Adipocyte (in vitro differentiated cells): ENCODE measurements around the gene SPACA4.
A peak's percentile ranks its signal among the peaks of the same experiment; 100 is the strongest.

Experiments
- DNase-seq: peaks from one replicate; pipeline ENCODE4 v3.0.0-alpha.2; 2015; ENCODE audit warnings: low read depth
- H3K27me3 ChIP-seq: replicated peaks from 2 replicates; pipeline ENCODE4 v1.7.0; 2013; ENCODE audit warnings: mild to moderate bottlenecking, low read length, moderate library complexity; ENCODE audit not compliant: control insufficient read depth, insufficient read depth
- H3K36me3 ChIP-seq: 2 replicates; pipeline ENCODE4 v1.7.0; 2013; ENCODE audit warnings: low read length, mild to moderate bottlenecking, moderate library complexity; ENCODE audit not compliant: control insufficient read depth, insufficient read depth, severe bottlenecking
- H3K4me1 ChIP-seq: 2 replicates; pipeline ENCODE4 v1.7.0; 2013; ENCODE audit warnings: mild to moderate bottlenecking, low read length, moderate library complexity; ENCODE audit not compliant: control insufficient read depth, insufficient read depth
- H3K4me3 ChIP-seq: 2 replicates; pipeline ENCODE4 v1.7.0; 2013; ENCODE audit warnings: mild to moderate bottlenecking, low read length, moderate library complexity
- H3K9ac ChIP-seq: 2 replicates; pipeline ENCODE4 v1.7.0; 2013; ENCODE audit warnings: mild to moderate bottlenecking, low read length, moderate library complexity
- H3K9me3 ChIP-seq: 2 replicates; pipeline ENCODE4 v1.7.0; 2013; ENCODE audit warnings: mild to moderate bottlenecking, low read length, moderate library complexity; ENCODE audit not compliant: control insufficient read depth

Gene SPACA4

DNA sequence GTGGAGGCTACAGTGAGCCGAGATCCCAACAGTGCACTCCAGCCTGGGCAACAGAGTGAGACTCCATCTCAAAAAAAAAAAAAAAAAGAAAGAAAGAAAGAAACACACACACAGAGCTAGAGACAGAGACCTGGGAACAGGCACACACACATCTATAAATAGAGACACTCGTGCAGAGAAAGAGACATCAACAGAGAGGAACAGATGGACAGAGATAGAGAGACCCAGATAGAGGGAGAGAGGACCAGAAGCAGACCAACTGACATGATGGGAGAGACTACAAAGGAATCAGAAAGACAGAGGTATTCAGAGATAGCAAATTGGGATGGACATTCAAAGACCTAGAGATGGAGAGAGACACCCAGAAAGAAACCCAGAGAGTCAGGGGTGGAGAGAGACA lies 41.6 kb downstream of the SPACA4 start:
- Histone ChIP-seq H3K36me3 (no peaks in the 10 kb centered on the region), H3K27me3 (peaks cover 11% of the 10 kb centered on the region), H3K4me1 (peaks cover 18% of the 10 kb centered on the region), H3K9ac (no peak overlapping the region), H3K4me3 (no peak overlapping the region), H3K9me3 (no peaks in the 10 kb centered on the region)
- no peak for DNase-seq

- no peak overlapping the region for H3K4me3 ChIP-seq
- peaks cover 10% of the 10 kb centered on the region for H3K27me3 ChIP-seq
- H3K9ac ChIP-seq = no peak overlapping the region
- H3K4me1 ChIP-seq = peaks cover 3% of the 10 kb centered on the region
- no peak for DNase-seq
- H3K36me3 ChIP-seq = no peaks in the 10 kb centered on the region
- H3K9me3 ChIP-seq = no peaks in the 10 kb centered on the region
These were observed 44.6 kb downstream of the SPACA4 start for GRCh38 chr19:48650974-48651682.

GRCh38 chr19:48651683-48652048 lies 45.1 kb downstream of the SPACA4 start:
- Histone ChIP-seq H3K4me1 (peaks cover 3% of the 10 kb centered on the region), H3K36me3 (no peaks in the 10 kb centered on the region), H3K4me3 (no peak overlapping the region), H3K9me3 (no peaks in the 10 kb centered on the region), H3K27me3 (peaks cover 10% of the 10 kb centered on the region), H3K9ac (no peak overlapping the region)
- DNase-seq = no peak

DNA sequence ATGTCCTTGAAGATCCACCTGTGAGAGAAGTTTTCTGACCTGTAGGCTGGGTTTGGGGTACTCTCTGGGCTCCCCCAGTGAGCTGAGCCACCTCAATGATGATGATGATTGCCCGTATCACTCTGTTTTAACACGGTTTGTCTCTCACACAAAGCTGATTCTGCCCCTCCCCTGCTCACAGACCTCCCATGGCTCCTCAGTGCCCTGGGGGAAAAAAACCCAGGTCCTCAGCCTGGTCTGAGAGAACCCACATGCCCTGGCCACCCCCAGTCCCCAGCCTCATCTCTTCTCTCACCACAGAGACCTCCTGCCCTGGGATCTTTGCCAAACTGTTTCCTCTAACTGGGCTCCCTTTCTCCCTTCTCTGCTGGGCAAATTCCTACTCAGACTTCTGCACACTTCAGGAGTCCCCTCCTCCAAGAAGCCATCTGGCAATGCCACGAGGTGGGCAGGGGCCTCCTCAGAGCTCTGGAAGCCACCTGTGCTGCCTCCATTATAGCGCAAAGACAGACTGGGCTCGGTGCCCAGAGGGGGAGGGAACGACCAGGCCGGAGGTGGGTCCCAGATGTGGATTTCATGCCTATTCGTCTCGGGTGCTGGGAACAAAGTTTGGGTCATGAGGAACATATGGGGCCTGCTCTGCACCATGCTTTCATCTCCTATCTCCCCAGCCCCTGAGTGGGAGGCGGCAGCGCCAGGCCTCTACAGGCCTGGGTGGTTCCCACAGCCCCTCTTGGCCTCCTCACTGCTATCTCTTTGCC lies 47.9 kb downstream of the SPACA4 start:
- H3K9me3 ChIP-seq = no peaks in the 10 kb centered on the region
- DNase-seq = no peak
- no peak overlapping the region for H3K9ac ChIP-seq
- peaks cover 10% of the 10 kb centered on the region for H3K27me3 ChIP-seq
- no peaks in the 10 kb centered on the region for H3K4me1 ChIP-seq
- H3K4me3 ChIP-seq = no peak overlapping the region
- no peaks in the 10 kb centered on the region for H3K36me3 ChIP-seq

GRCh38 chr19:48656840-48657474 lies 50.4 kb downstream of the SPACA4 start:
- Histone ChIP-seq H3K4me1 (no peaks in the 10 kb centered on the region), H3K36me3 (no peaks in the 10 kb centered on the region), H3K9ac (no peak overlapping the region), H3K27me3 (peaks cover 7% of the 10 kb centered on the region), H3K4me3 (no peak overlapping the region), H3K9me3 (no peaks in the 10 kb centered on the region)
- DNase-seq = peak; percentile 73
